ENCODE results near the gene HPN. TPM values are rescaled to one million over a fixed set of nuclear protein-coding genes. Genes with fewer than 3 reads are reported as not detected.
"Not testable (repeated sequence)": the region's sequence is repeated elsewhere in the genome, so short reads cannot be mapped to it uniquely, and the experiment has no call there.

HPN gene
- total and polyA plus RNA-seq, 10 of the 15 experiments (the other 5 are each of a cell fraction or from before 2014, with no cell fraction given): 0.21 to 0.35 TPM; not detected in 8

DNA sequence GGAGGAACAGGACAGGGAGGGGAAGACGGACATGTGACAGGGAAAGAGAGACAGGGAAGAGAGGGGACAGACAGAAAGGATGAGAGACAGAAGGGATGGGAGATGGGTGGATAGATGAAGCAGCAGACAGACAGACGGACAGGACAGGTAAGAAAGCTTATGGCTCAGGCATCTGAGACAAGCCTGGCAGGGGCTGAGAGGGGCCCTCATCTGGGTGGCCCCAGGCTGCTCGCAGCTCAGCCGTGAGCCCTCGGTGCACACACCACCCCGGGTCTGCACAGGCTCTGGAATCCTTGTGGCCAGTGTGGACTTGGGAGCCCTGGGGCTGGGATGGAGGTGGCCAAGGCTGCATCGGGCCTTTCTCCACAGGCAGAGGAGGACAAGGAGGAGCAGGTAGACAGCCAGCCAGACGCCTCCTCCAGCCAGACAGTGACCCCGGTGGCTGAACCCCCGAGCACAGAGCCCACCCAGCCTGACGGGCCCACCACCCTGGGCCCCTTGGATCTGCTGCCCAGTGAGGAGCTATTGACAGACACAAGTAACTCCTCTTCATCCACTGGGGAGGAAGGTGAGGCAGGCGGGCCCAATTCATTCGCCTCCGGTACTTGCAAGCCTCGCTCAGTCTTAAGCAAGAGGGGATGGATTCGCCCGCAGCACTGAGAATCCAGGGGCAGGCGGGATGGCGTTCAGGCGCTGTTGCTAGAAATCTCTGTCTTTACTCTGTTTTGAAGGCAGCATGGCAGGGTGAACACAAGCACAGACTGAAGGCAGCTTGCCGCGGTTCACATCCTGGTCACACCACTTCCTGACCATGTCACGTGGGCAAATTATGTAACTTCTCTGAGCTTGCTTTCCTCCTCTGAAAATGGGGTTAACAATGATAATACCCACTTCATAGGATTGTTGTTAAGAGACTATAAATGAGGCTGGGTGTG is 27.4 kb upstream of the HPN start (continued):
- TF ChIP-seq, protein P1, sequence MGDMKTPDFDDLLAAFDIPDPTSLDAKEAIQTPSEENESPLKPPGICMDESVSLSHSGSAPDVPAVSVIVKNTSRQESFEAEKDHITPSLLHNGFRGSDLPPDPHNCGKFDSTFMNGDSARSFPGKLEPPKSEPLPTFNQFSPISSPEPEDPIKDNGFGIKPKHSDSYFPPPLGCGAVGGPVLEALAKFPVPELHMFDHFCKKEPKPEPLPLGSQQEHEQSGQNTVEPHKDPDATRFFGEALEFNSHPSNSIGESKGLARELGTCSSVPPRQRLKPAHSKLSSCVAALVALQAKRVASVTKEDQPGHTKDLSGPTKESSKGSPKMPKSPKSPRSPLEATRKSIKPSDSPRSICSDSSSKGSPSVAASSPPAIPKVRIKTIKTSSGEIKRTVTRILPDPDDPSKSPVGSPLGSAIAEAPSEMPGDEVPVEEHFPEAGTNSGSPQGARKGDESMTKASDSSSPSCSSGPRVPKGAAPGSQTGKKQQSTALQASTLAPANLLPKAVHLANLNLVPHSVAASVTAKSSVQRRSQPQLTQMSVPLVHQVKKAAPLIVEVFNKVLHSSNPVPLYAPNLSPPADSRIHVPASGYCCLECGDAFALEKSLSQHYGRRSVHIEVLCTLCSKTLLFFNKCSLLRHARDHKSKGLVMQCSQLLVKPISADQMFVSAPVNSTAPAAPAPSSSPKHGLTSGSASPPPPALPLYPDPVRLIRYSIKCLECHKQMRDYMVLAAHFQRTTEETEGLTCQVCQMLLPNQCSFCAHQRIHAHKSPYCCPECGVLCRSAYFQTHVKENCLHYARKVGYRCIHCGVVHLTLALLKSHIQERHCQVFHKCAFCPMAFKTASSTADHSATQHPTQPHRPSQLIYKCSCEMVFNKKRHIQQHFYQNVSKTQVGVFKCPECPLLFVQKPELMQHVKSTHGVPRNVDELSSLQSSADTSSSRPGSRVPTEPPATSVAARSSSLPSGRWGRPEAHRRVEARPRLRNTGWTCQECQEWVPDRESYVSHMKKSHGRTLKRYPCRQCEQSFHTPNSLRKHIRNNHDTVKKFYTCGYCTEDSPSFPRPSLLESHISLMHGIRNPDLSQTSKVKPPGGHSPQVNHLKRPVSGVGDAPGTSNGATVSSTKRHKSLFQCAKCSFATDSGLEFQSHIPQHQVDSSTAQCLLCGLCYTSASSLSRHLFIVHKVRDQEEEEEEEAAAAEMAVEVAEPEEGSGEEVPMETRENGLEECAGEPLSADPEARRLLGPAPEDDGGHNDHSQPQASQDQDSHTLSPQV (IDR thresholded peaks at IDR 0.05): no peak
- peak; percentile 41 for TF ChIP-seq RUNX3 (IDR thresholded peaks at IDR 0.05; ENCODE audit: low read length)
- TF ChIP-seq, protein P2, sequence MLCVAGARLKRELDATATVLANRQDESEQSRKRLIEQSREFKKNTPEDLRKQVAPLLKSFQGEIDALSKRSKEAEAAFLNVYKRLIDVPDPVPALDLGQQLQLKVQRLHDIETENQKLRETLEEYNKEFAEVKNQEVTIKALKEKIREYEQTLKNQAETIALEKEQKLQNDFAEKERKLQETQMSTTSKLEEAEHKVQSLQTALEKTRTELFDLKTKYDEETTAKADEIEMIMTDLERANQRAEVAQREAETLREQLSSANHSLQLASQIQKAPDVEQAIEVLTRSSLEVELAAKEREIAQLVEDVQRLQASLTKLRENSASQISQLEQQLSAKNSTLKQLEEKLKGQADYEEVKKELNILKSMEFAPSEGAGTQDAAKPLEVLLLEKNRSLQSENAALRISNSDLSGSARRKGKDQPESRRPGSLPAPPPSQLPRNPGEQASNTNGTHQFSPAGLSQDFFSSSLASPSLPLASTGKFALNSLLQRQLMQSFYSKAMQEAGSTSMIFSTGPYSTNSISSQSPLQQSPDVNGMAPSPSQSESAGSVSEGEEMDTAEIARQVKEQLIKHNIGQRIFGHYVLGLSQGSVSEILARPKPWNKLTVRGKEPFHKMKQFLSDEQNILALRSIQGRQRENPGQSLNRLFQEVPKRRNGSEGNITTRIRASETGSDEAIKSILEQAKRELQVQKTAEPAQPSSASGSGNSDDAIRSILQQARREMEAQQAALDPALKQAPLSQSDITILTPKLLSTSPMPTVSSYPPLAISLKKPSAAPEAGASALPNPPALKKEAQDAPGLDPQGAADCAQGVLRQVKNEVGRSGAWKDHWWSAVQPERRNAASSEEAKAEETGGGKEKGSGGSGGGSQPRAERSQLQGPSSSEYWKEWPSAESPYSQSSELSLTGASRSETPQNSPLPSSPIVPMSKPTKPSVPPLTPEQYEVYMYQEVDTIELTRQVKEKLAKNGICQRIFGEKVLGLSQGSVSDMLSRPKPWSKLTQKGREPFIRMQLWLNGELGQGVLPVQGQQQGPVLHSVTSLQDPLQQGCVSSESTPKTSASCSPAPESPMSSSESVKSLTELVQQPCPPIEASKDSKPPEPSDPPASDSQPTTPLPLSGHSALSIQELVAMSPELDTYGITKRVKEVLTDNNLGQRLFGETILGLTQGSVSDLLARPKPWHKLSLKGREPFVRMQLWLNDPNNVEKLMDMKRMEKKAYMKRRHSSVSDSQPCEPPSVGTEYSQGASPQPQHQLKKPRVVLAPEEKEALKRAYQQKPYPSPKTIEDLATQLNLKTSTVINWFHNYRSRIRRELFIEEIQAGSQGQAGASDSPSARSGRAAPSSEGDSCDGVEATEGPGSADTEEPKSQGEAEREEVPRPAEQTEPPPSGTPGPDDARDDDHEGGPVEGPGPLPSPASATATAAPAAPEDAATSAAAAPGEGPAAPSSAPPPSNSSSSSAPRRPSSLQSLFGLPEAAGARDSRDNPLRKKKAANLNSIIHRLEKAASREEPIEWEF (IDR thresholded peaks at IDR 0.05; ENCODE audit: insufficient replicate concordance, low read depth, low read length): no peak
- TF ChIP-seq SRF (IDR thresholded peaks at IDR 0.05; ENCODE audit: low read depth in 2 of 2, low read length in 2 of 2): no peak
- TF ChIP-seq CBX3 (IDR thresholded peaks at IDR 0.05; ENCODE audit: borderline replicate concordance, low read depth): no peak
- TF ChIP-seq CBFB (IDR thresholded peaks at IDR 0.05; ENCODE audit: low read depth): no peak

DNA sequence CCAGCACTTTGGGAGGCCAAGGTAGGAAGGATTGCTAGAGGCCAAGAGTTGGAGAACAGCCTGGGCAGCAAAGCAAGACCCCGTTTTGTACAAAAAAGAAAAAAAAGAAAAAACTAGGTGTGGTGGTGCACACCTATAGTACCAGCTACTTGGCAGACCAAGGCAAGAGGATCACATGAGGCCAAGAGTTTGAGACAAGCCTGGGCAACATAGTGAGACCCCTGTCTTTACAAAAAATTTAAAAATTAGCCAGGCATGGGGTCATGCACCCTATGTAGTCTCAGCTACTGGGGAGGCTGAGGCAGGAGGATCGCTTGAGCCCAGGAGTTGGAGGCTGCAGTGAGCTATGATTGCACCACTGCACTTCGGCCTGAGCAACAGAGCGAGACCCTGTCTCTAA is 26.7 kb upstream of the HPN start:
- SMC1A ChIA-PET (ENCODE audit: uncharacterized antibody, unreplicated experiment); intact Hi-C loops (cut with micrococcal nuclease; ENCODE audit: unreplicated experiment); H3K4me2 ChIP-seq (ENCODE audit: control insufficient read depth, insufficient read depth); H3K4me3 ChIP-seq; H3K9ac ChIP-seq (ENCODE audit: control insufficient read depth, insufficient read depth, low read length); POLR2A ChIA-PET; H3K9me3 ChIP-seq (replicated peaks; ENCODE audit: control insufficient read depth, insufficient read depth, low read length); H3K79me2 ChIP-seq (ENCODE audit: control insufficient read depth, insufficient read depth, low read length); ATAC-seq; FAIRE-seq; H4K20me1 ChIP-seq (ENCODE audit: control insufficient read depth, insufficient read depth); H2AFZ ChIP-seq (ENCODE audit: control insufficient read depth, low read depth, low read length); H3K27me3 ChIP-seq (replicated peaks in 1 of 2; ENCODE audit: control insufficient read depth in 2 of 2, insufficient read depth in 2 of 2, low read length in 1 of 2); BruUV-seq (replicated peaks); H3K27ac ChIP-seq (ENCODE audit: control insufficient read depth, insufficient read depth); DNase-seq (ENCODE audit: low read depth, low spot score): not testable (repeated sequence)
- Histone ChIP-seq H3K4me1 (ENCODE audit: control insufficient read depth, insufficient read depth, low read length) (peaks cover 11% of the 10 kb centered on the region), H3K36me3 (ENCODE audit: control insufficient read depth in 2 of 2, insufficient read depth in 2 of 2, low read length in 1 of 2) (peaks cover 19 to 37% of the 10 kb centered on the region in 2 experiments)
- in situ Hi-C loops (cut with MboI): loop anchor here (5.0 kb wide), 1 partner anchor 37 kb away; no protein-coding TSS in a partner anchor
- ChIA-PET RAD21 (ENCODE audit: unreplicated experiment) (interaction anchor here (1.8 to 3.0 kb wide), 2 partner anchors 25 to 42 kb away, joined by 8 to 13 read pairs; no protein-coding TSS in a partner anchor), CTCF (interaction anchor here (1.1 to 4.9 kb wide), 5 partner anchors 13 to 53 kb away, joined by 4 to 62 read pairs (median 5); no protein-coding TSS in a partner anchor)
- 70% methylated on average over 4 of the region's 4 CpGs for WGBS (ENCODE audit: insufficient coverage, insufficient replicate concordance, low lambda C conversion rate, missing lambda C conversion rate)
